Dermis blood vessel endothelial cell (primary cell): ENCODE measurements around the gene GATAD2B. TPM values are rescaled to one million over a fixed set of nuclear protein-coding genes. Genes with fewer than 3 reads are reported as not detected.

Experiments
- DNase-seq: peaks from one replicate; pipeline ENCODE4 v3.0.0; 2010
- total RNA-seq: library from RNA; depleted of rRNA; stranded (reverse); fragments of >200 nt; gene quantifications from 2 replicates; pipeline ENCODE4 v1.2.3, GENCODE V29; 2014

The GATAD2B gene
- total RNA-seq, result 5.4 and 9.9 TPM in 2 replicates

- peak; percentile 100 for DNase-seq
Observed at GRCh38 chr1:153922972-153923925, at the start of gene GATAD2B. Gene GATAD2B (minus strand): TSS chr1:153922972. CDS start chr1:153828347, 94,625 bp downstream.

GRCh38 chr1:153970346-153970745, 47.6 kb upstream of the GATAD2B start:
- no peak for DNase-seq

DNA sequence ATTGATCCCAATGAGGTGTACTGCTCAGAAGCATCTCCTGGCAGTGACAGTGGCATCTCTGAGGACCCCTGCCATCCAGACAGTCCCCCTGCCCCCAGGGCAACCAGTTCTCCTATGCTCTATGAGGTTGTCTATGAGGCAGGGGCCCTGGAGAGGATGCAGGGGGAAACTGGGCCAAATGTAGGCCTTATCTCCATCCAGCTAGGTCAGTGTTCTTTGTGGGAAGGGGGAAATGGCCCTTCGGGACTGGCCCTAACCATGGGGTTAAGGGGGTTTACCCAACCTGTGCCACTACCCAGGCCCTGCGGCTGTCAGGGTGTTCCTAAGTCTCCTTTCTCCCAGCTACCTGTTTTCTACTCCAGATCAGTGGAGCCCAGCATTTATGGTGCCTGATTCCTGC, 46.2 kb upstream of the GATAD2B start:
- DNase-seq, result no peak

DNA sequence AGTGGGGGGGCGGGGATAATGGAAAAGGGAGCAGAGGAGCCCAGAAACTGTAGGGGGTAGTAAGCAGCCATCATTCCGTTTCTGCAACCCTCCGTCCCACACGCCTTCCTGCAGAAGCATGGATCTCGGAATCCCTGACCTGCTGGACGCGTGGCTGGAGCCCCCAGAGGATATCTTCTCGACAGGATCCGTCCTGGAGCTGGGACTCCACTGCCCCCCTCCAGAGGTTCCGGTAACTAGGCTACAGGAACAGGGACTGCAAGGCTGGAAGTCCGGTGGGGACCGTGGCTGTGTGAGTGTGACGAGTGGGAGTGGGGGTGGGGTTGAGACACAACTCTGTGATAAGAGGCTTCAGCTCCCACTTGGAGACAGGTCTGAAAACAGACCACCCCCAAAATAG, 45.6 kb upstream of the GATAD2B start:
- DNase-seq, result no peak

GRCh38 chr1:153968000-153968363, 45.2 kb upstream of the GATAD2B start:
- DNase-seq, result no peak

GRCh38 chr1:153967107-153967999, 44.6 kb upstream of the GATAD2B start, which contains the start of gene CREB3L4:
Gene CREB3L4 (plus strand): TSS chr1:153967902. CDS start chr1:153968526, 624 bp downstream.
- peak; percentile 99 for DNase-seq

DNA sequence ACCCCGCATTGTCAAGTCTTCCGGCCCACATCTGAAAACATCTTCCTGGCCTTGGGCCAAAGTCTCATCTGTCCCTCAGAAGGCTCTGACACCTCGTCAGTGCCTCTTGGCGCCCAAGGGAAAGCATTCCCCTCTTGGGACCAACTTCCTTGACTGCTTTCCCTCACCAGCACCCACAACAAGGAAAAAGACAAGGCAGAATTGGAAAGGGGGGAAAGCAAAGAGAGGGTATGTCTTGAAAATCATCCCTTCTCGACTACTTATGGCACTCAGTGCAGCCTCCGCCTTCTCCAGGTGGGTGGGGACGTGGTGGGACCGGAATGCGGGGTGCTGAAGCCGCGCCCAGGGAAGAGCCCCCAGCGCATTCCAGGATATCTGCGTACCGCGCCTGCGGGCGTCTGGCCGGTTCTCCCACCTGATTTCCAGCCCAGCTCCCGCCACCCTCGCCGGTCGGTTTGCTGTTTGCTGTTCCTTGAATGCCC, 41.1 kb upstream of the GATAD2B start:
- DNase-seq, result peak; percentile 49

DNA sequence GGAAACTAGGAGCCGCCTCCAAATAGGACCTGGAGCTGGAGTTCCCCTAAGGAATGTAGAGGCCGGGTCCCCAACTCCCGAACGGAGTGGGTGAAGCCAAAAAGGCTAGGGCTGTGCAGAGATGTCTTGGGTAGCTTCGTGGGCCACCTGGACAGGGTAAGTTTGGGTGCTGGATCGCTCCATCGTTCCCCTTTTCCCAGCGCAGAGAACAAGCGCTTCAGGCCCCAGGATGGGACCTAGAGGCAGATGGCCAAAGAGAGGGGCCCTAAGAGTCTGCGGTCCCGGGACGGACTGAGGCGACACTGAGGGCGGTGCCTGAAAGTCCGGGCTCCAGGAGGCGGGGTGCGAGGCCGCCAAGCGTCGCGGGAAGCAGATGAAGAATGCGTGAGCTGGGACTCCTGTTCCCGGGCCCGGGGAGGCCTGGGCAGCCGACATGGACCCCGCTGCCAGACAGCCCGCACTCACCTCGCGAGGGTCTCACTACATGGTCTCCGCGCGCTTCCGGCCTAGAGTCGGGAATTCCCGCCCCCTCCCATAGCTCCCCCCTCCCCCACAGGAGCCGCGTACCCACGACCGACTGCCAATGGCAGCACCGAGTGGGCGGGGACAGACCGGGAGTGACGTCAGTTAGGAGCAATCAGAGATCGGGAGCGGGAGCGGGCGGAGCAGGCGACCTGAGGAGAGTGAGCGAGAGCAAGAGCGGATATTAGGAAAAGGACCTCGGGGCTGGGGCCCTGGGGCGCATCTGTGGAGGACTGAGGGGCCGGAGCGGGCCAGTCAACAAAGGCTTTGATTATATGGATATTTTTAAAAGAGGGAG, 40.5 kb upstream of the GATAD2B start, which contains the start of gene SLC39A1:
TSS of gene SLC39A1 (minus strand) at position 508 of the 820 bp plus-strand sequence. CDS start 822 bp downstream, outside the sequence.
- peak; percentile 98 for DNase-seq

DNA sequence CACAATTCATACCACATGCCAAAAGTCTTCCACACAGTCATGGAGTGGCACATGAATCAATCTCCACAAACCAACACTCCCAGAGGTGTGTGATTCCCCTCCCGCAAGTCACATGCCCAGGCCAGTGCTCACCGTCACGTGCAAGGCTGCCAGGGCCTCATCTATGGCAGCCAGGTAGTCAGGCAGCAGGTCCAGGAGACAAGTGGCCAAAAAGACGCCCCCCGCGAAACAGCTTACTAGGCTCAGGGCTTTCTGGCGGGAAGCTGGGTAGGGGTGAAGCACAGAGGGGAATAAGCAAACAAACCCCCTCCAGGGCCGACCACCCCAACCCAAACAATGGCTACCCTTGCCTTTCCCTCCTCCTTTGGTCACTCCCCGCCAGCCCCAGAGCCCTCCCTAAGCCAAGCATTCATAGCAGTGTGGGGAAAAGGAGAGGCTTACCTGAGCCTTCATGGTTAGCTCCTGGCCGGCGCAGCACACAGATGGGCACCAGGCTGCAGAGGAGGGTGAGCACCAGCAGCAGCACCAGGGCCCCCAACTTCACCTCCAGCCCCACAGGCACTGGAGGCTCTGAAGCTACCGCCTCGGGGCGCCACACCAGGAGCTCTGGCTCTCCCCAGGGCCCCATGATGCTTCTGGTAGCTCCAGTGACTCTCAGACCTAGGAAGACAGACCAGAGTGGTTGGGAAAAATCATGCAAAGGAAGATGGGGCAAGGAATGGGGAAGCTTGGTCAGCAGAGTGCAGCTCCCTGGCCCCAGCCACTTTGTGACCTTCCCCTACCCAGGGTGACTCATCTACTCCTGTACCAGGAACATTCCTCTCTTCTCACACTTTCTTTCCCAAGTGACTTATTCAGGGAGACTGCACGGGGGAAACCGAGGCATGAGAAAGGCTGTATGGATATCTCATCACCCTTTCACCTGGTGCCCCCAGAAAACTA, 39.6 kb upstream of the GATAD2B start:
- peak; percentile 56 for DNase-seq

DNA sequence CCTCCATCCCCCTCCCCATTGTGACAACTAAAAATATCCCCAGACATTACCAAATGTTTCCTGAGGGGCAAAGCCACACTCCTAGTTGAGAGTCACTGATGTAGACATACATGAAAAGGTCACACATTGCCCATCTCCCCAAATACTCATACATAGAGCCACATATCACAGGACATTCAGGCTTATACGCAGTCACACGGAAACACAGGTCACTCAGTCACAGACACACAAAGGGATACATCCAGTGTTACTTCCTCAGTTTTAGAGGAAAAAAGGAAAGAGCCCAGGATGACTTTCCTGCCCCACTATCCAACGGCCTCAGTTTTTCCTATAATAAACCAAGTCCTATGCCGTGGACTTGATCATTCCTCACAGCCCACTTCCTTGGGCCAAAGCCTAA, 38.6 kb upstream of the GATAD2B start:
- no peak for DNase-seq

DNA sequence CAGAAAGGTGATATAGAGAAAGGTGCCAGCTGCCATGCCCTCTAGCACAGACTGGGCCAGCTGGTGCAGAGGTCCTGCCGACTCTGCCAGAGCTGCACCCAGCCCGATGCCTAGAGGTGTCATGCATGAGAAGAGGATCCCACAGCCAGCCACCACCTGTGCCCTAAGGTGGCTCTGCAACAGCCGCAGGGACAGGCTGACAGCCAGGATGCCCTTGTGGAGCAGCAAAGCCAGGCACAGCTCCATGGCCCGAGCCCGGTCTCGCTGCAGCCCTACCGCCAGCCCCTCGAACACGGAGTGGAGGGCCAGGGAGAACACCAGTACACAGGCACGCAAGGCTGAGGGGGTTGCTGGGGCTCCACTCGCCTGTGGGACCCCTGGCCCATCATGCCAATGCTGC, 37.4 kb upstream of the GATAD2B start:
- DNase-seq, result no peak

DNA sequence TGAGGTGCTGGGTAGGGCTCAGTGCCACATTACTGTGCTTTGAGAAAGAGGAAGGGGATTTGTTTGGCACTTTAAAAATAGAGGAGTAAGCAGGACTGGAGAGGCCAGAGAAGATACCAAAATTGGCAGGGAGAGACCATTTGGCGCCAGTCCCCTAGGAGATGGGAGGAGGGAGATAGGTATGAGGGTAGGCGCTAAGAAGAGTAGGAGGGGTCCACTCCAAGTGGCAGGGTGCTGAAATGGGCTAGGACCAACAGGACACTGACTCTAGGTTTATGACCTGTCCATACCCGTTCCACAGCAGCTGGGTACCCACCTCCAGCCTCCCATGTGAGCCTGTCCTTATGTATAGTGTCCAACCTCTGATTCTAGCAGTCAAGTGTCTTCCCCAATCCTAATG, 36.7 kb upstream of the GATAD2B start:
- DNase-seq, result no peak

- no peak for DNase-seq
Observed at GRCh38 chr1:153958961-153959260, 36.1 kb upstream of the GATAD2B start.

DNA sequence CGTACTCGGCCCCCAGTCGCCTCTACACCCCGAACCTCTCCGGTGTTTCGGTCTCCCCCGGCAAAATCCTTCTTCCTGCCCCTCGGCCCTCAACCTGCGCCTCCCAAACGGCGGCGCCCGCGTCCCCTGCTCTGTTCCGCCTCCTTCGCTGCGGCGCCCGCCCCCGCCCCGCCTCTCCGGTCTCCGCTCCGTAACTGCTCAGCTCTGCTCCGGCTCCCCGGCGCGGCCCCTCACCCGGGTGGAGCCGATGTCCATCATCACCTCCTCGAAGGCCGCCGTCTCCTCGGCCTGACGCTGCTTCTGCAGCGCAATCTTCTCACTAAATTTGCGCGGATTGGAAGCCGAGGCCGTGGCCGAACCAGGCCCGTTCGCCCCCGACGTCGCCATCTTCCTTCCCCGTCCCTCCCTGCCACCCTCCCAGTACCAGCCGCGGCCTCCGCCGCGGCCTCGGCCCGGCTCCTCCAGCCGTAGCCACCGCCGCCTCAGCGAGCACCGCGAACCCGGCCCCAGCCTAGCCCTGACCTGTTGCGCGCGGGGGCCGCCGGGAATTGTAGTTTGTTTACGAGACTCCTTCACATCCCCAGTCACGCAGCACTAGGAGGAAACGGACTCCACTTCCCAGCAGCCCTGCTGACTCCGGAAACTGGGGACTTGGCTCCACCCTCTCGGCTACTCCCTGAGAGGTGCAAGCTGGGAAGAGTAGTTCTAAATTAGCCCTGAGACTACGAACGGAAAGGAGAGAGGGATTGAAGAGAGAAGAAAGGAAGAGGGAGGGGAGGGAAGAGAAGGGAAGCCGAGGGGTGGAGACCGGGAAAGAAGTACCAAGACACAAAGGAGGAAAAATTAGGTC, 35.6 kb upstream of the GATAD2B start, which contains the start of gene CRTC2:
TSS of gene CRTC2 (minus strand) at position 502 of the 850 bp plus-strand sequence. CDS start at position 387, 115 bp downstream.
- peak; percentile 98 for DNase-seq

DNA sequence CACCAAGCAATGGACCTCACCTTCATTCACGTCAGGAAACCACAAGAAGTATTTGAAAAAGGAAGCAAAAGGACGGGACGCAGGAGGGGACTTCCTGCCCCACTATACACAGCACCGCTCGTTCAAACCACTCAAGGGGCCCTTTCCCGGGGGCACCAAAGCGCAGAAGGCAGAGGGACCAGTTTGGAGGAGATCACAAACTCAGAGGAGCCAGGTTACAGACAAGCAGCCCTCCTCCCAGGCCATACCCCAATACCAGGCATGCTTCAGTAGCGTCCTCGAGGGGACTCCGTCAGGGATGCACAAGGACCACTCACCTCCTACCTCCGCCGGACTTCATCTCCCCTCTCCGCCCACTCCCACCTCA, 35.0 kb upstream of the GATAD2B start:
- DNase-seq, result peak; percentile 29

DNA sequence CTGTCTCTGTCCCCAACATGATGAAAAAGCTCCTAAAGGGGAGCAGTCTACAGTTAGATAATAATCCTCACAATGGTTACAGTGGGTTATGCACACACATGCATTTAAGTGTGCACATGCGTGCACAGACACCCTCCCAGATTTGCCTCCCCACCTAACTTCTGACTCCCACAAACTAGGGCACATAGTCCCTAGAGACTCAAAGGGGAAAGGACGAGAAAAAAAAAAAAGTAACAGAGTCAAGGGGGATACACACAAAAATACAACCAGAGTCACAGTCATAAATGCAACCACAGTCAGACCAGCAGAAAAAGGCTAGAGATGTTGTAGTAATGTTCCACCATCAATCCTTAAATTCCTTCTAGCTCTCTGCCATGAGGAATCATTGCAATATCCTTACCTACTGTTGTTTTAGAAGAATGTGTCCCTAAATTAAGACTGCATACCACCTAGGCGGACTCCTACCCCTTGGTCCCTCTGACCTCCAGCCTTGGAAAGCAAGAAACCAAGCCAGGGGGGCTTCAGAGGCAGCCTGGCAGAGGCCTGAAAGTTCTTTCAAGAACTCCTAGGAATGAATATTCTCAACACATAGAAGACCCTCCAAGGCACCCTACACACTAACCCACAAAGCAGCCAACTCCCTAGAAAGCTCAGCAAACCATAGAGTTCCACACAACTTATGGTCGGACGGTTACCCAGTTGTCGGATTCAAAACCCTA, 34.4 kb upstream of the GATAD2B start:
- DNase-seq, result no peak

DNA sequence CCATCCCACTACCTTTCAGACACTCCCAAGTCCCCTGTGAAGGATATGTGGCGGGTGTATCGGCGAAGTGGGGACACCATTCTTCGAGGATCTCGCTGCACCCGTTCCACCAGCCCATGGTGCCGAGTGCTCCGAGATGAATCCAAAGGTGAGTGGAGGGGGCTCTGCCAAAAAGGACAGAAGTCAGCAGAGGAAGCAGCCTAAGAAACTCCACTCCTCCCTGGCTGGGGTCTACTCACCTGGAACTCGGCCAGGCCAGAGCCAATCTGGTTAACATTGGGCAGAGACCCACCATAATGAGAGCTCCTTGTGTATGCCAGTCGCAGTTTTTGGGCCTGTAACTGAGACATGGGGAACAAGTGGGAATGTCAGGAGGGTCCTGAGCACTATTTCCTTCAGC, 32.1 kb upstream of the GATAD2B start:
- no peak for DNase-seq

DNA sequence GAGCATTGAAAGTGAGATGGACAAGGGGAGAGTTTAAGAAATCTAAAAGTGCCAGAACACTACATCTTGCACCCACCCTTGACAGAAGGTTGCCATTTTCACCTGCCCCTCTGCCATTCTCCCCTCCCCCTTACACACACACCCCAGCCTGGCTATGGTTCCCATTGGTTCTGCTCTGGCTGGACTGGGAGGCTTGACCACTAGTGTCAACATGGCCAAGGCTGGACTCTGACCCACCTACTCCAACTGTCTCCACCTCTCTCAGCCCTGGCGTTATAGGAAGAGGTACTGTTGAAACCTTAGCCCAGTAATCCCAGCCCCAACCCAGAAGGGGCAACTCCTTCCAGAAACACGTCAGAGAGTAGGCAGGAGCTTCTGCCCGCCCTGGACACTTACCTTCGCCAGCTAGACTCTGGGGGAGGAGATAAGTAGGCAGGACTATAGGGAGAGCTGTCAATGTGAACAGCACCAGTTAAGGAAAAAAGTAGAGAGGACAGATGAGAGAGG, 31.1 kb upstream of the GATAD2B start:
- no peak for DNase-seq

DNA sequence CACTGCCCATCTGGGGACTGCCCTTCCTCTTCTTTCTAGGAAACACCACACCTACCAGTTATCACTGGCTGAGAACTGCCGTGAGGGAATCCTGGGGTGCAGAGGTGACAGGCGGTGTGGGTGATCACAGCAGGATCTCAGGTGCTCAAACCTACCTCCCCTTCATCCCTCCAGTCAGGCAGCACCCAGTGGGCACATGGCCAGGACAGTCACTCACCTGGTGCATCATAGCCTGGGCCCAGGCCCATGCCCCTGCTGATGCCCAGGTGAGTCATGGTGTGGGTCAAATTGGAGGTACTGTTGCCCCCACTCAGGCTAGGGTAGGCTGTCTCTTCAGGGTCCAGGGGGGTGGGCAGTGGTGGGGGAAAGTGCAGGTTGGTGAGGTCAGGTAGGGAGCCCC, 29.0 kb upstream of the GATAD2B start:
- DNase-seq, result no peak
